K562 (cell line): ENCODE measurements around the gene CELSR3. TPM values are rescaled to one million over a fixed set of nuclear protein-coding genes. Genes with fewer than 3 reads are reported as not detected.
A peak's percentile ranks its signal among the peaks of the same experiment; 100 is the strongest.

ENCODE experiments used
- ATAC-seq: fragments of 200-7000 bp; cut with Tn5 transposase; 3 replicates; pipeline ENCODE4 v1.9.1; 2020; ENCODE audit warnings: moderate library complexity
- BruUV-seq: library from RNA; stranded (reverse); fragments of 400-500 nt; replicated peaks from 2 replicates; lab custom pipeline; 2021; lab: Mats Ljungman, UMichigan
- CTCF ChIA-PET: fragments of 300-600 bp; formaldehyde crosslinking; extraction: SDS; loops from one replicate; lab custom pipeline; 2021; ENCODE audit warnings: low intra/inter-chr PET ratio; lab: Yijun Ruan, JAX
- POLR2A ChIA-PET: fragments of 300-600, 350-650 bp; sonication (Branson Sonifier 250); formaldehyde crosslinking; extraction: SDS; loops from one replicate; lab custom pipeline; 2021; ENCODE audit warnings: antibody characterized with exemption, inconsistent platforms; lab: Yijun Ruan, JAX
- DNase-seq, 4 experiments: peaks; one replicate each; pipeline versions ENCODE4 v3.0.0 to v3.0.0-alpha.2; 2011 to 2018; ENCODE audit warnings: low spot score in 3 of 4, mixed read lengths in 3 of 4; ENCODE audit errors: extremely low read depth in 1 of 4
- FAIRE-seq: peaks from 2 replicates; lab custom pipeline; 2011; peaks lifted over from hg19 to GRCh38; lab: Jason Lieb, UNC
- H2AFZ ChIP-seq: 2 replicates; pipeline ENCODE4 v1.6.0; 2011; ENCODE audit warnings: low read depth, low read length, control low read depth, inconsistent platforms
- H3K27ac ChIP-seq: fragments of 200-600 bp; 3 replicates; pipeline ENCODE4 v1.8.0; 2011; ENCODE audit warnings: low read depth, mild to moderate bottlenecking, control low read depth, inconsistent platforms, low read length, moderate library complexity, mixed read lengths; ENCODE audit errors: extremely low read depth
- H3K27me3 ChIP-seq, 2 experiments: fragments of 300-600 bp in 1 of 2; 2 replicates in 1 of 2; 3 replicates in 1 of 2; pipeline versions ENCODE4 v1.6.0 to v1.8.0; 2011; ENCODE audit warnings: inconsistent platforms in 2 of 2, low read length in 2 of 2, mild to moderate bottlenecking in 1 of 2, mixed read lengths in 1 of 2, moderate library complexity in 1 of 2; ENCODE audit not compliant: control insufficient read depth in 2 of 2, insufficient read depth in 2 of 2
- H3K36me3 ChIP-seq: fragments of 300-600 bp; 3 replicates; pipeline ENCODE4 v1.8.0; 2011; ENCODE audit warnings: mild to moderate bottlenecking, low read length, inconsistent platforms; ENCODE audit not compliant: control insufficient read depth, insufficient read depth
- H3K4me1 ChIP-seq, 2 experiments: fragments of 200-600 bp in 1 of 2; replicated peaks in 1 of 2; 2 replicates in 1 of 2; 3 replicates in 1 of 2; pipeline versions ENCODE4 v1.5.1 to v1.8.0; 2011; ENCODE audit warnings: inconsistent platforms in 2 of 2, low read length in 2 of 2, mild to moderate bottlenecking in 1 of 2, mixed read lengths in 1 of 2, moderate library complexity in 1 of 2; ENCODE audit not compliant: control insufficient read depth in 2 of 2, insufficient read depth in 2 of 2
- H3K4me2 ChIP-seq: 2 replicates; pipeline ENCODE4 v1.6.1; 2011; ENCODE audit warnings: low read length, control low read depth, inconsistent platforms, mixed read lengths; ENCODE audit not compliant: insufficient read depth
- H3K4me3 ChIP-seq: fragments of 200-600 bp; sonication (generic), shearing (Covaris generic); 2 replicates; pipeline ENCODE4 v1.5.1; 2016; ENCODE audit warnings: control low read depth, inconsistent platforms
- H3K79me2 ChIP-seq: fragments of 200-600 bp; 3 replicates; pipeline ENCODE4 v1.8.0; 2011; ENCODE audit warnings: low read length, inconsistent platforms; ENCODE audit not compliant: control insufficient read depth, insufficient read depth
- H3K9ac ChIP-seq, 2 experiments: 2 replicates each; pipeline versions ENCODE4 v1.6.0 to v1.6.1; 2011; ENCODE audit warnings: low read depth in 2 of 2, low read length in 2 of 2, control low read depth in 1 of 2, inconsistent platforms in 1 of 2, mild to moderate bottlenecking in 1 of 2, mixed read lengths in 1 of 2; ENCODE audit not compliant: insufficient read depth in 1 of 2
- H3K9me1 ChIP-seq: one replicate; pipeline ENCODE4 v1.6.0; 2011; ENCODE audit warnings: inconsistent platforms, mild to moderate bottlenecking, low read length, moderate library complexity; ENCODE audit not compliant: control insufficient read depth, insufficient read depth
- H3K9me3 ChIP-seq: replicated peaks from 2 replicates; pipeline ENCODE4 v1.5.1; 2011; ENCODE audit warnings: low read depth, low read length, inconsistent platforms; ENCODE audit not compliant: control insufficient read depth, insufficient read depth
- H4K20me1 ChIP-seq: replicated peaks from 2 replicates; pipeline ENCODE4 v1.6.1; 2011; ENCODE audit warnings: low read length, inconsistent platforms, mixed read lengths; ENCODE audit not compliant: control insufficient read depth, insufficient read depth
- MEF2A ChIP-seq: IDR thresholded peaks from 2 replicates; pipeline ENCODE4 v1.6.1; 2011; ENCODE audit warnings: low read depth, mild to moderate bottlenecking, low read length, moderate library complexity; ENCODE audit not compliant: control insufficient read depth
- PTBP1 ChIP-seq: fragments of 200-400 bp; formaldehyde crosslinking; IDR thresholded peaks from 2 replicates; pipeline ENCODE4 v1.6.1; 2017; ENCODE audit warnings: low read depth, low read length
- PTRF ChIP-seq: fragments of 450-650 bp; IDR thresholded peaks from 2 replicates; pipeline ENCODE4 v1.6.1; 2016; ENCODE audit warnings: mild to moderate bottlenecking, missing genetic modification characterization, missing compliant biosample characterization
- SAFB2 ChIP-seq: fragments of 200-400 bp; formaldehyde crosslinking; IDR thresholded peaks from 2 replicates; pipeline ENCODE4 v1.6.1; 2018; ENCODE audit warnings: borderline replicate concordance, low read length, low read depth, moderate library complexity; ENCODE audit not compliant: severe bottlenecking
- WGBS: fragments of 100-300 bp; shearing (Covaris generic); methylation state at CpG from one replicate; pipeline ENCODE4 v1.1.6; 2016; ENCODE audit warnings: low coverage, mixed read lengths; ENCODE audit not compliant: insufficient coverage; ENCODE audit errors: missing lambda C conversion rate; 5-methylcytosine and 5-hydroxymethylcytosine counted together
- in situ Hi-C: fragments of 300-500 bp; cut with MboI; formaldehyde crosslinking; loops from 4 replicates; pipeline ENCODE4 v1.15.0; 2018; ENCODE audit warnings: inconsistent platforms, mixed read lengths
- intact Hi-C: fragments of 100-400 bp; cut with micrococcal nuclease; formaldehyde crosslinking; loops from 2 replicates; pipeline ENCODE4 v1.14.2; 2022
- polyA plus RNA-seq, 8 experiments: library from polyadenylated mRNA; depleted of rRNA in 4 of 8; stranded (reverse) in 5 of 8; unstranded in 3 of 8; fragments of >200 nt; fragmentation: Nextera tagmentation in 2 of 8; fragmentation: Illumina TruSeq in 1 of 8; extraction: Ambion mirVana in 2 of 8; extraction: Trizol in 1 of 8; gene quantifications; 2 replicates each; pipeline versions ENCODE4 v1.2.1 to v1.2.3, GENCODE V29; 2011 to 2014; ENCODE audit warnings: inconsistent platforms in 1 of 8, missing spikeins in 1 of 8
- total RNA-seq, 7 experiments: library from RNA; depleted of rRNA in 6 of 7; stranded (reverse); fragments of >200 nt in 6 of 7; fragmentation: Illumina TruSeq in 2 of 7; extraction: Trizol in 2 of 7; gene quantifications; 2 replicates each; pipeline versions ENCODE4 v1.2.1 to v1.2.3, GENCODE V29; 2011 to 2021; ENCODE audit warnings: low replicate concordance in 1 of 7
- TF ChIP-seq, protein P1 (sequence below): fragments of 450-650 bp; IDR thresholded peaks from one replicate; pipeline ENCODE4 v1.6.1; 2018; ENCODE audit warnings: mild to moderate bottlenecking, moderate library complexity; ENCODE audit not compliant: partially characterized antibody
- TF ChIP-seq, protein P2 (sequence below): fragments of 450-650 bp; IDR thresholded peaks from 2 replicates; pipeline ENCODE4 v1.6.1; 2016; ENCODE audit warnings: low read depth, mild to moderate bottlenecking, moderate library complexity

The CELSR3 gene
- total and polyA plus RNA-seq, 9 of the 15 experiments (the other 6 are each of a cell fraction or from before 2014, with no cell fraction given) = 0.10 to 2.7 (median 0.76) TPM

DNA sequence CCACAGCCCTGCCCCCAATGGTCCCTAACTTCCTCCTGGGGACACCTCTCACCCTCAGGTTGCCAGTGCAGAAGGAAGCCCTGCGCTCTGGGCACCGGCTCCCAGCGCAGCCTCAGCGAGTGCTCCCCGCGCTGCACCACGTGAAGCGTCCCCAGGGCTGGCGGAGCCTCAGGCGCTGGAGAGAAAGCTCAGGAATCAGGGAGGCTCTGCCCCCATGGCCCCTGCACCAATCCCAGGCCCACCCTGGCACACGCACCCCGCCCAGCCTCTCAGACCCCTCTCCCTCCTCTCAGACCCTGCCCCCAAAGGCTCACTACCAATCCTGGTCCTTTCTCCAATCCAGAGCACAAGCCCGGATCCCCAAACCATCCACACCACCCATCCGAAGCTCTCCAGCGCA lies 74.5 kb downstream of the CELSR3 start:
- in situ Hi-C loops (no loop called here), intact Hi-C loops (no loop called here)
- 60% methylated on average over 4 of the region's 15 CpGs for WGBS
- no peak overlapping the region for H3K4me3 ChIP-seq
- no peak overlapping the region for H2AFZ ChIP-seq
- no peaks in the 10 kb centered on the region for H3K9me3 ChIP-seq
- no peak overlapping the region for H3K27ac ChIP-seq
- ChIA-PET POLR2A (interaction anchor here (0.6 to 1.2 kb wide), 3 partner anchors 9 to 34 kb away, joined by 3 to 4 read pairs (median 4); no protein-coding TSS in a partner anchor), CTCF (no interaction called here)
- FAIRE-seq (no peak), DNase-seq (no peak), ATAC-seq (no peak)
- peaks cover 0 to 23% of the 10 kb centered on the region in 2 experiments; a peak in 2 of 5 replicates for H3K4me1 ChIP-seq
- H3K9ac ChIP-seq = 0 out of 4 replicates have a peak overlapping the region, but pooled peaks of 1 of the 2 experiments have one; percentile 26
- H3K36me3 ChIP-seq = no peaks in the 10 kb centered on the region
- no peaks in the 10 kb centered on the region; the same call in 1 of the 2 replicates for H4K20me1 ChIP-seq
- no peaks in the 10 kb centered on the region for H3K79me2 ChIP-seq
- H3K27me3 ChIP-seq = peaks cover 0 to 31% of the 10 kb centered on the region in 2 experiments; a peak in 3 of 5 replicates
- H3K9me1 ChIP-seq = no peaks in the 10 kb centered on the region
- TF ChIP-seq SAFB2 (no peak), PTBP1 (no peak), PTRF (tag) (no peak), MEF2A (no peak)
- TF ChIP-seq, protein P1, sequence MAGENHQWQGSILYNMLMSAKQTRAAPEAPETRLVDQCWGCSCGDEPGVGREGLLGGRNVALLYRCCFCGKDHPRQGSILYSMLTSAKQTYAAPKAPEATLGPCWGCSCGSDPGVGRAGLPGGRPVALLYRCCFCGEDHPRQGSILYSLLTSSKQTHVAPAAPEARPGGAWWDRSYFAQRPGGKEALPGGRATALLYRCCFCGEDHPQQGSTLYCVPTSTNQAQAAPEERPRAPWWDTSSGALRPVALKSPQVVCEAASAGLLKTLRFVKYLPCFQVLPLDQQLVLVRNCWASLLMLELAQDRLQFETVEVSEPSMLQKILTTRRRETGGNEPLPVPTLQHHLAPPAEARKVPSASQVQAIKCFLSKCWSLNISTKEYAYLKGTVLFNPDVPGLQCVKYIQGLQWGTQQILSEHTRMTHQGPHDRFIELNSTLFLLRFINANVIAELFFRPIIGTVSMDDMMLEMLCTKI = no peak
- TF ChIP-seq, protein P2, sequence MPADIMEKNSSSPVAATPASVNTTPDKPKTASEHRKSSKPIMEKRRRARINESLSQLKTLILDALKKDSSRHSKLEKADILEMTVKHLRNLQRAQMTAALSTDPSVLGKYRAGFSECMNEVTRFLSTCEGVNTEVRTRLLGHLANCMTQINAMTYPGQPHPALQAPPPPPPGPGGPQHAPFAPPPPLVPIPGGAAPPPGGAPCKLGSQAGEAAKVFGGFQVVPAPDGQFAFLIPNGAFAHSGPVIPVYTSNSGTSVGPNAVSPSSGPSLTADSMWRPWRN = no peak
- no TSS peak for BruUV-seq
- H3K4me2 ChIP-seq = no peak overlapping the region
